HG02973 (cell line): Measurements from ENCODE around the gene GSG1L2.

Source experiments
- ATAC-seq: cut with Tn5 transposase; IDR thresholded peaks from one replicate; pipeline ENCODE4 v1.9.1; 2021; ENCODE audit warnings: moderate library complexity; ENCODE audit not compliant: unreplicated experiment

GSG1L2 gene

DNA sequence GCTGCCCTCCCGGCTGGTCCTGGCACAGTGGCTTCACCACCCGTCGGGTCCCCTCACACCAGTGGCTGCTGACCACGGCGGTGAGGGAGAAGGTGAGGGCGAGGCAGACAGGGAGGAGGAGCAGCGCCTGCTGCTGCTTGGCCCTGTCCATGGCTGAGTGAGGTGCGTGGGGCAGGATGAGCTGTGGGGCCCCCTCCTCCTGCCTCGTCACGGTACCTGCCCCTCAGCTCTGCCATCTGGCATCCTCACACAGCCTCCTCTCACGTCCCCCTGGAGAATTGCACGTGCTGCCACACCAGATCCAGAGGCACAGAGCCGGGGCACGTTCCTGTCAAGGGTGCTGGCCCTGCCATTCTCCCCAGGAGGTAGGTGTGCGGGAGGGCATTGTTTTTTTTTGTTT lies at the start of gene GSG1L2:
Gene GSG1L2, minus strand, starts transcription at position 159 of the 400 bp plus-strand sequence. Its CDS starts 8 bp downstream, at position 151.
- ATAC-seq: no peak

DNA sequence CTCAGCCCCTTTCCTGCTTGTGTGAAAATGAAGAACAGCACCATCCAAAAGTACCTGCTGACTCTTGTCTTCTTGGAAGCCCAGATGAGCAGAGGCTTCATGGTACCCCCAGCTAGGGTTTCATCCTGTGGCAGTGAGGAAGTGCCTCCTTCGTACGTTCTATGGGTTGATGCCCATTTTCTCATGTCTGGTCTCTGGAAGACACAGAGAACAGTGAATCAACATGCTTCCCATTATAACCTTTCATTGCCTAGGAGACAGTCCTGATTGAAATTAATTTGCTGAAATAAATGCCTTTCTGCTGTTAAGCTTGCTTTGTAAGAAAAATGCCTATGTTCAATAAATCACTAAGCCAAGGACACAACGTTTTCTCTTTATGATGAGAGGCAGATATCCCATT lies 46.7 kb upstream of the GSG1L2 start:
- ATAC-seq: no peak

DNA sequence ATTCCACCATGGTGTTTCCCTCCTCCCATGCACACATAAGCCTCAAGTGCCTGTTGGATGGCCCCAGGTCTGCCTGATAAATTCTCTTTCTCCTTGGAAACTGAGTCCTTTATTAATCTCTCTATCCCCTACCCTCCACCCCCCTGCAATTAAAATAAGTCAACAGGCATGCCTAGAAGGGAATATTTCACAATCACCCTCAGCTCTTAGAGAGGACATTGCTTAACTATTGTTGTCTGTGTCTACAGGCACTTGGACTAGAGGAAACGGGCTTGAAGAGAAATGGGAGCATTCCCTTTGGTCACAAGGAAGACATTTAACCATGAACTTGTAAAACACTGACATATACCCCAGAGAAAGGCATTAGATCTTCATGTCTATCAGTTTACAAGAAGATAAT lies 43.7 kb upstream of the GSG1L2 start:
- ATAC-seq: no peak

DNA sequence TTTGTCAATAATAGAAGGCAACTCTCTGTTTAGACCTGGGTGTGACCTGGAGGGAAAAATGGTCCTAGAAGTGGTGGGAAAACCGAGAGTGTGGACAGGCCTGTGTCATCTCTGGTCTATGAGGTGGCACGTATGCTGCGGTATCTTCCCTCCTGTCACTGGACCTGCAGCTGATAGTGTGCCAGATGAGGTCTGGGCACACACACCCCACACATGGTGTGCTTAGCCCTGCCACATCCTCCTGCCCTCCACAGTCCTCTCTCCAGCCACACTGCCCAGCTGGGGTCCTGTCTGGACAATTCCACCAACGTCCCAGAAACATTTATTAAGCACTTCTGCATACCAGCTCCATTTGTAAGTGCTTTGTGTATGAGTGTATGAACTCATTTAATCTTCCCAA lies 41.1 kb upstream of the GSG1L2 start:
- ATAC-seq: no peak

DNA sequence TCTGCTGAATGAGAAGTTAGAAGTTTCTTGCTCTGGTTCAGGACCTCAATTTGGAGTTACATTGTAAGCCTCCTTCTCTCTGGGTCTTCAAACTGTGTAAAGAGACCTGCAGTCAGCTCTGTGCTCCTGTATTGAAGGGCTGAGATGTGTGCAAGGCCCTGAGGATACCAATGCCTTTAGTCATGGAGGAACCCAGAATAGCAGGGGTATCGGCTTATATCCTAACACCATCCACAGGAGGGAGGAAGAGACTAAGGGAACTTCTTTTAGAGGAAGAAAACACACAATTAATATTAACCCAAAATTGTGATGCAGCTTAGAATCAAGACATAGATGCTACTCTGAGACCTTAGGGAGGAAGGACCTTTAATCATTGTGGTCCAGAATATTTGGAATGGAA lies 40.3 kb upstream of the GSG1L2 start:
- no peak for ATAC-seq

DNA sequence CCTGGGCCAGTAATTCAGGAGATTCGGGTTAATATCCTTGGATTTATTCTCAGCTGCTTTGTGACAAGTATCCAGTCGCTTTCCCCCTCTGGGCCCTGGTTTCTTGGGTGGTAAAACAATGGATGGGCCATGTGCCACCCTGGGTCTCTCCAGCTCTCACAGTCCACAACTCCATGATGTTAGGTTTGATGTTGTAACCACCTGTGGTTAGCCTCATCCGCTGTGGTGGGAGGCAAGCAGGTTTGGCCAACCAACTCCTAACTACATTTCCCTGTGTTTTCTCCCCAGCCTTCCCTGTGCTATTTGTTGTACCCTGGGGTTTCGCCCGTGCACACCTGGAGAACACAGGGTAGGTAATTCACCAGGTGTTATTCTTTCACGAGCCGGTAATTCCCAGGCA lies 39.0 kb upstream of the GSG1L2 start:
- no peak for ATAC-seq

DNA sequence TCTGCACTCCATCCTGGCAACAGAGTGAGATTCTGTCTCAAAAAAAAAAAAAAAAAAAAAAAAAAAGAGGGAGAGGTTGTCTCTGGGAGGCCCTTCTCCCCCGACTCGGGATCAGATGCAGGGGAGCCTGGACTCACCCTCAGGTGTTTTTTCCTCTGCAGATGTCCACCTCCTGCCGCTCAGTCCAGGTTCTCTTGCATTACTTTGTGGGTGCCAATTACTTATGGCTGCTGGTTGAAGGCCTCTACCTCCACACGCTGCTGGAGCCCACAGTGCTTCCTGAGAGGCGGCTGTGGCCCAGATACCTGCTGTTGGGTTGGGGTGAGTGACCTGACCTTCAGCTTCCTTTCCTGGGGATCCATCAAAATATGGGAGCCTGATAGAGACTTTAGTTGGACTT lies 37.9 kb upstream of the GSG1L2 start:
- ATAC-seq: no peak

DNA sequence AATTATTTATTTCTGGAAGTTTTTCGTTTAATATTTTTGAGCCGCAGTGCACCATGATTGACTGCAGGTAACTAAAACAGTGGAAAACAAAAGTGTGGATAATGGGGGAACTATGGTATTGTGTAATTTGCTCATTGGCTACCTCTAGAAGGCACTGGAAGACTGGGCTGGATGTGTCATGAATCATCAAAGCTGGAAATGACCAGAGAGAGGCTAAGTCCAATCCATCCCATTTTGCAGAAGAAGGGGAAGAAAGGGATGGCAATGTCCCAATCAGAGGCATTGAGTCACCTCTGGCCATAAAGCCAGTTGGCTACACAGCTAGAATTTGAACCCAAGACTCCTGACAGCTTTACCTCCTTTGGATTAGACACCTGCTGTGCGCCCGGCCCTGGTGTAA lies 33.2 kb upstream of the GSG1L2 start:
- no peak for ATAC-seq

DNA sequence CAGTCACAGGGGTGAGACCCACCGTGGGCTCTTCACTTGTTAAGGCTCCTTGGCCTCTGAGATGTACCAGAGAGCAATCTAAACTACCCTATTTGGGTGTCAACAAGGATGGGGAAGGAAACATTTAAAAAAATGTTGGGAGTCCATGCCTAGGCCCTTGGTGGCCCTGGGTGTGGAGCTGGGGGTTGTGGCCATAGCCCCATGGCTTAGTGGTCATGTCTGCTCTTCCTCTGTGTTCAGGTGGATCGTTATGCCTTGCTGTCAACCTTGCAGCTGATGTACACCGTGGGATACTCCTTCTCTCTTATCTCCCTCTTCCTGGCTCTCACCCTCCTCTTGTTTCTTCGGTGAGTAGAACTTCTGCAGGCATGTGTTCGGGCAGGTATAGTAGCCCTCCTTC lies 32.4 kb upstream of the GSG1L2 start:
- ATAC-seq: no peak

DNA sequence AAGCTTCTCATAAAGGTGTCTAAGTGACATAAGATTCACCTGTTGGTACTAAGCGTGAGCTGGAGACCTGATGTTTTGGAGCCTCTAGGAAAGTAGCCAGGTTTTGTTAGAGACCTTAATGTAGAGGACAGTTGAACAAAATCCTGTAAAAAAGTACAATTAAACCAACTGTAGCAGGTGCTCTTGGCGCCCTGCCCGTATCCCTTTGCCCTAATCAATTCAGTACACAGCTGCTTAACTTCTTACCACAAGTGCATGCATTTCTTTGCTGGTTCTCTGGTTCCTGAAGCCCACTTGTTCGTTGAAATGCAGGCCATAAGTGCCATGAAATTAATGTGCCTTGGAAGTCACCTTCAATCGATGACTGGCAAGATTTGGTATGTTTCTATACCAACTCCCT lies 28.3 kb upstream of the GSG1L2 start:
- ATAC-seq: no peak

DNA sequence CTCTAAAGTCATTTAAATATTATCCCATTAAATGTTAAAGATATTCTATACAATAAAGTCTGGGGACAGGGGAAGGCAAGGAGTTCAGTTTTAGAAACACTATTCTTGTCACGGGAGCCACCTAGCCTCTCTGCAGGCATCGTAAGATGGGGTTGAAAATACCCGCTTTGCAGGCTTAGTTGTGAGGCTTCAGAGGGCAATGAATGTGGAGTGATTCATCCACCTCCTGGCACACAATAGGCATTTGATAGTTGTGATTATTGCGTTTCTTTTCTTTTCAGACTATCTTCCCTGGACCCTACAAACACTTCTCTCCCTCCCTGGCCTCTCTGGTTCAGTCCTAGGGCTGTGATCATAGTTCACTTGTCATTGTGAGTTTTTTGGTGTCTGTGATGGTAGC lies 23.4 kb upstream of the GSG1L2 start:
- no peak for ATAC-seq

DNA sequence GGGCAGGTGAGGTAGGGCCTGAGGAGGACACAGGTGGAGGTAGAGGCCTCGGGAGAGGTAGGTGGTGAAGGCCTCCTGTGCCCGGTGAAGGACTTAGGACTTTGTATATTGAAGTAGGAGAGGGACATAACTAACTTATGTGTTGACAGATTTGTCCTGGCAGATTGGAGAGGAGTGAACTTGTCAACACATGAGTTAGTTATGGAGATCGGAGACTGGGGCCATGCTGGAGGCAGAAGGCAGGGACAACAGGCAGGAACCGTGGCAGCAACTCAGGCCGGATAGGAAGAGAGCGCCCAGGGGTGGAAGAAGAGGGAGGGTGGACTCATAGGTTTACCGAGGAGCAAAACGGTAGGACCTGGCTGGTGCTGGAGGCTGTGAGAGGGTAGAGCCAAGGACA lies 22.3 kb upstream of the GSG1L2 start:
- no peak for ATAC-seq

DNA sequence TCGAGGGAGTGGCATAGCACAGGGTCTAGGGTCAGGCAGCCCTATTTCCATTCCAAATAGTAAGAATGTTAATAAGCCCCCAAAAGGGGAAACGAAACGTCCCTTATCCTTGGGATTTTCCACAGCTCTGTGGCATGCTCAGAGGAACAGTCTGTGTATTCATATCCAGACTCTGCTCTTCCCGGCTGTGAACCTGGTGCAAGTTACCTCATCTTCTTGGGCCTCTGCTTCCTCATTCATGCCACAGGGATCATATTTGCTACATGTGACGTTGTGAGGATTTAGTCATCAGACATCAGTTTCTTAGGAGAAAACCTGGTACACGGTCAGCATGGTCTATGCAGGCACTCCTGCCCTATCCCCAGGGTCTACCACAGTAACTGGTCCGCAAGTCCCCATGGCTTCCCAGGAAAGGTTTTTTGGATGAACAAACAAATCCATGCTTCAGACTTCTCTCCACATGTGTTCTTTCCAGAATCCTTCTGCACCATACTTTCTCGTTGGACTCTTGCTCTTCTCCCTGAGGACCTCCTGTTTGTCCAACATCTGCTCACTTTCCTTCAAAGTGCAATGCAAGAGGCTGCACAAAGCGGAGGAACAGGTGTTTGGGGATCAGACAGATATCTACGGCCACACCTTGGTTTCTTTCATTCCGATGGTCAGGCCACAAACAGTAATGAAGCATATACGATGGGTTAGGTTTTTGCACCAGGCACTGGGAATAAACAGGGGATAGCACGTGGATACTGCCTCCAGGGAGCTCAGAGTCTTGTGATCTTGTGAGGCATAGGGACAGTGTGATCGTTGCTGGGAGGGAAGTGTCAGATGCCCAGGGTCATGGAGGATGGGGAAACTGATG lies 21.5 kb upstream of the GSG1L2 start:
- ATAC-seq: no peak

DNA sequence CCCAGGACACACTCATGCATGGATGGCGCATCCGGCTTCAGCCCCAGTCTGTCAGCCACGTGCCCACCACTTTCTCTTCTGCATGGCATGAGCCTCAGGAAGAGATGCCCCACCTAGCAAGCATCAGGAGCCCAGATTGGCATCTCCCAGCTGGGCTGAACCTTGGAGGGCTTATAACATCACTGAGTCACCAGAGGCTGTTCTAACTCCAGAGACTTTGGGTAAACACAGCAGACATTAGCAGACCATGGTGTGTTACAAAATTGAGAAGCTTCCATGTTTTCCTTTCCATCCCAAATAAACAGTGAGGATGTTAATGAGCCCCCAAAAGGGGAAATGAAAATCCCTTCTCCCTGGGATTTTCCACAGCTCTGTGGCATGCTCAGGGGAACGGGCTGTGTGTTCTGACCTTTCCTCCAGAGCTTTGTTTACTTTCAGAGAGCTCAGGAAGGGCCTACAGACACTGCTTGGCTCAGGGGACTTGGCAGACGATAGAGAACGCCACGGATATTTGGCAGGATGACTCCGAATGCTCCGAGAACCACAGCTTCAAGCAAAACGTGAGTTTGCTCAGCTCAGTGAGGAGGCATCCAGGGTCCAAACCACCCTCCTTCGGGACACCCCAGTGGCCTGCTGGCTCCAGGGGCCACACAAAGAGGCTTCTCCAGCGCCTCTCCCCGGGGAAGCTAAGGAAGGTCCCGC lies 20.3 kb upstream of the GSG1L2 start:
- ATAC-seq: no peak

DNA sequence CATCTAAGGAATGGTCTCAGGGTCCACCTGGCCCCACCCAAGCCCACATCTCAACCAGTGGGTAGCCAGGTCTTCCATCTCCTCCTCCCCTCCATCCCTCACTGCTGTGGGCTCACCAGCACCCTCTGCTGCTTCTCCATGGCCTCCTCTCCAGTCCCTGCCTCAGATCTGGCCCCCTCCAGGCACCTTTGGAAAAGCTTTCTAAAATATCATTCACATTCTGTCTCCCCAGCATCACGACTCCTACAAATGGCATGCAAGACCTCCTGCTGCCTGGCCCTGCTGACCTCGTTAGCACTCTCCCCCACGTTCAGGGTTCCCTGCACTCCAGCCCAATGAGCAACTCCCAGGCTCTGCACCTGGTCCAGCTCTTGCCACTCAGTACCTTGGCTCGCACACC lies 17.6 kb upstream of the GSG1L2 start:
- ATAC-seq: no peak

DNA sequence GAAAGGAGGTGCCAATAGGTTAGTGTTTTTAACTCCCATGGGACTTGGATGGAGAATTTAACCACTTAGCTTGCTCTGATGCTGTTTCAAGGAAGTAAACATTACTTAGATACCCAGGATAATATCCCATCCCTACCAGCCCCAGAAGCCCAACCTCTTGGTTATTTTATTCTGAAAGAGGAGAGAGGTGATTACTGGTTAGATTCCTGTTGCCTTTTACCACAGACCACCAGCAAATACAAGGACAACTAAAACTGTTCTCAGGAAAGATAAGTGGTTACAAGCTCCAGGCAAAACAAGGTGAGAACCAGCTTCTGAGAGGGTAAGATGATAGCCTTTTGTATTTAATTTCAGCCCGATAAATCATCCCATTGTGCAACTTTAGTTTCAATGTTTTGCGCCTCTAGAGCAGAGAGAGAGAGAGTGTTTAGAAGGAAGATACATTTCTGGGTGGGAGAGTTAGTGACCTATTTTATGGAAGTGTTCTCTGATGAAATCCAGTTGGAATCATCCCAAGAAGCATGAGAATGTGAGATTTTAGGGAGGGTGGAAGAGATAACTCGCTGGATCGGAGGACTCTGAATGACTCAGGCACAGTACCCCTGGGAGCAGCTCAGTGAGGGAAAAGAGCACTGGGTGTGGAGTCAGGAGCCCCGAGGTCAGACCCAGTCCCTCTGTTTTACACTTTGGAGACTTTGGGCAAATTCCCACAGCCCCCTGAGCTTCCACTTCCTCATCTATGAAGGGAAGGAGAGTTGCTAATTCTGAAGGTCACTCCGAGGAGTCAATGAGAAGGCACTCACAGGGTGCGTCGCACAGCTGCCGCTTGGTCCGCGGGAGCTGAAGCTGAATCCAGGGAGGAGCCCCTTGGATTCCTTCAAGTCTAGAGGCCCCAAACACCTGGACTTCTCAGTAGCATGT lies 15.9 kb upstream of the GSG1L2 start:
- ATAC-seq: no peak

DNA sequence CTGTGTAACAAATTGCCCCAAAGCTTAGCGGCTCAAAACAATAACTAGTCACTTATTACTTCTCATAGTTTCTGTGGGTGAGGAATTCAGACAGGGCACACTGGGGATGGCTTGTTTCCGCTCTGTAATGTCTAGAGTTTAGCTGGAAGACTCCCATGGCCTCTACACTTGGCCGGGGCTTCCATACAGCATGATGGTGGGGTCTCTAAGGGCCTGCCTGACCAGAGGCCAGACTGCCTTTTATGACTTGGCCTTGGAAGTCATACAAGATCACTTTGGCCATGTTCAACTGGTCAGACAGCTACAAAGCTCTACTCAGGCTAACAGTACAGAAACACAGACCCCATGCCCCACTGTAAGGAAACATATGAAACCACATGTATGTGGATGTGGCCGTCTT lies 12.0 kb upstream of the GSG1L2 start:
- ATAC-seq: no peak

DNA sequence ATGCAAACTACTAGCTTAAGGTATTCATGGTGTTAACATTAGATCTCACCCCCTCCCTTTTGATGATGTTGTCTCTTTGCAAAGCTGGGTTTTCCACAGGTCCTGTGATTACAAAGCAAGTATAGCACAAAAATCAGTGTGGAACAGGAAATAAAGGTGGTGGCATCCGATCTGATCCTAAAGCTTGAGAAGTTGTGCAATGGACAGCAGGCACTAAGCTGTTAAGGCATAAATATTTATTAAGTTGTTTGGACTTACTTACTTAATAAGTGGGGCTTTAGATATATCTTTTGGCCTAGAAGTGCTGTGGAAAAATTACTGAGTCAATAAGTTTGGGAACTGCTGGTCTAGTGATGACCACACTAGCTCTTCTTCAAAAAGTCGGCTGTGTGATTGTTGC lies 8.8 kb upstream of the GSG1L2 start:
- no peak for ATAC-seq

DNA sequence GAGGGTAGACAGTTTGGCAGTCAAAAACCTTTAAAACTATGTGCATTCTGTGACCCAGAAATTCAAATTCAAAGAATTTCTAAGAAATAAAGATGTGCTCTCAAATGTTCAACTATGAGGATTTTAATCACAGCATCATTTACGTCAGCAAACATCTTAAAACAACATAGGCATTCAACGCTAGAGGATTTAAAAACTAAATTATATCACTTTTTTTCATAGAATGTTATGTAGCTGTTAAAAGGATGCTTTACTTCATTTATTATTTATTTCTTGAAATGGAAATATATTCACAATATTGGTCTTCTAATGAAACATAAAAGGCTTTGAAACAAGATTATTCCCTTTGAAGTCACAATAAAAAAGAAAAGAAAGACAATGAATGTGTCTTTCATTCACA lies 7.5 kb upstream of the GSG1L2 start:
- no peak for ATAC-seq

DNA sequence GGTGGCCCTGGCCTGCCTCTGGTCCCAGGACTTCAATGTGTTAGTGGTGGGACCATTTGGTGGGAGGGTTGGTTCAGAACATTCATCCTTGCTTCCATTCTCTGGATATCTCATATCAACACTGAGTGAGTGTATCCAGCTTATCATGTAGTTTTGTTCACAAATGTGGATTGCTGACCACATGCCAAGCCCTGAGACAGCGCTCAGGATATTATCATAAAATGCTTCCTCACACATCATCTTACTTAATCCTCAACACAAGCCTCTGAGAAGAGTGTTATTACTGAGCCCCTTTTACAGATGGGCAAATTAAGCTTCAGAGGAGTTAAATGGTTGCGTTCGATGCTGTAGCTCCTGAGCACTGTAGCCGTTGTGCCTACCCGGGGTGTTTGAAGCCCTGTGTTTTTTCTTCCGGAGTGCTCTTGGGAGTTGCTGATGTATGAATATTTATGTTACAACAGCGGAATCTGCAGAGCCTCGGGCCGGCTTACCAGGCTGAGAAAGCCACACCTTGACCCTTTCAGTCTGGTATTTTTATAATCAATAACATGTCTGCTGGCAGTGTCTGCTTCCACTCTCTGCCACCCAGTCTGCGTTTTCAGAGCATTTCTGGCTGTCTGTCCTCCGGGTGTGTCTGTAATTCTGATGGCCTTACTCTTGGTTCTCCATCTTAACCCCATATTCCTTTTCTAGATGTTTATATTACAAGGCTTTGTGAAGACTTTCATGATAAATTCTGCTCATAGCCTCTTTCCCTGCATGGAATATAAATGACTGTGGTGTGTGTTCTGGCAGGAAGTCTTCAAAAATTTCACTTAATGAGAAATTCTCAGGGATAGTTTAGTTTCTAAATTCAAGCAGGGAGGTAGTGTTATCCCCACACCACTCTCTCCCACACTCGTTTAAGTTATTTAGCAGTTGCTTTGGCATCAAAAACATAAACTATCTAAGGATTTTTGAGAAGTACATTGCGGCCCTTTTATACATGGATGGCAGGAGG lies 6.7 kb upstream of the GSG1L2 start:
- ATAC-seq: no peak
